Skeletal muscle satellite cell (primary cell): Measurements from ENCODE around the gene ERLIN1. TPM values are rescaled to one million over a fixed set of nuclear protein-coding genes. Genes with fewer than 3 reads are reported as not detected.
A peak's percentile ranks its signal among the peaks of the same experiment; 100 is the strongest.

Experiments used
- H3K27me3 ChIP-seq: 2 replicates; pipeline ENCODE4 v1.7.0; 2013; ENCODE audit warnings: low read length; ENCODE audit not compliant: control insufficient read depth, insufficient read depth
- H3K36me3 ChIP-seq: 2 replicates; pipeline ENCODE4 v1.7.0; 2013; ENCODE audit warnings: mild to moderate bottlenecking, control low read depth, low read length; ENCODE audit not compliant: insufficient read depth
- H3K4me1 ChIP-seq: 2 replicates; pipeline ENCODE4 v1.7.0; 2013; ENCODE audit warnings: low read length; ENCODE audit not compliant: control insufficient read depth, insufficient read depth
- H3K4me2 ChIP-seq: 2 replicates; pipeline ENCODE4 v1.7.0; 2013; ENCODE audit warnings: mild to moderate bottlenecking, low read length
- H3K4me3 ChIP-seq: 2 replicates; pipeline ENCODE4 v1.7.0; 2013; ENCODE audit warnings: low read length
- H3K9ac ChIP-seq: 2 replicates; pipeline ENCODE4 v1.7.0; 2013; ENCODE audit warnings: mild to moderate bottlenecking, low read depth, low read length, moderate library complexity
- H3K9me3 ChIP-seq: replicated peaks from 2 replicates; pipeline ENCODE4 v1.7.0; 2013; ENCODE audit warnings: mild to moderate bottlenecking, control low read depth, low read length
- total RNA-seq: library from RNA; depleted of rRNA; stranded (reverse); fragments of >200 nt; gene quantifications from 2 replicates; pipeline ENCODE4 v1.2.3, GENCODE V29; 2012; rRNA removed

Gene ERLIN1
- total RNA-seq: 36.7 and 39.3 TPM in 2 replicates

GRCh38 chr10:100185364-100186252 lies at the start of gene ERLIN1:
ERLIN1 (minus strand) TSS chr10:100186029; CDS start chr10:100185626, 403 bp downstream.
- H3K9me3 ChIP-seq: no peaks in the 10 kb centered on the region
- peaks cover 28% of the 10 kb centered on the region for H3K4me1 ChIP-seq
- H3K9ac ChIP-seq: peak within 1 kb of the TSS; percentile 95
- peak within 1 kb of the TSS; percentile 98 for H3K4me2 ChIP-seq
- H3K27me3 ChIP-seq: no peaks in the 10 kb centered on the region
- H3K36me3 ChIP-seq: peaks cover 23% of the 10 kb centered on the region
- H3K4me3 ChIP-seq: peak within 1 kb of the TSS; percentile 96

- Histone ChIP-seq H3K9me3 (no peaks in the 10 kb centered on the region), H3K36me3 (peaks cover 19% of the 10 kb centered on the region), H3K4me2 (no peak overlapping the region), H3K4me3 (no peak overlapping the region), H3K4me1 (peaks cover 14% of the 10 kb centered on the region), H3K9ac (no peak overlapping the region), H3K27me3 (no peaks in the 10 kb centered on the region)
Observed at GRCh38 chr10:100232101-100232500, 46.3 kb upstream of the ERLIN1 start.

DNA sequence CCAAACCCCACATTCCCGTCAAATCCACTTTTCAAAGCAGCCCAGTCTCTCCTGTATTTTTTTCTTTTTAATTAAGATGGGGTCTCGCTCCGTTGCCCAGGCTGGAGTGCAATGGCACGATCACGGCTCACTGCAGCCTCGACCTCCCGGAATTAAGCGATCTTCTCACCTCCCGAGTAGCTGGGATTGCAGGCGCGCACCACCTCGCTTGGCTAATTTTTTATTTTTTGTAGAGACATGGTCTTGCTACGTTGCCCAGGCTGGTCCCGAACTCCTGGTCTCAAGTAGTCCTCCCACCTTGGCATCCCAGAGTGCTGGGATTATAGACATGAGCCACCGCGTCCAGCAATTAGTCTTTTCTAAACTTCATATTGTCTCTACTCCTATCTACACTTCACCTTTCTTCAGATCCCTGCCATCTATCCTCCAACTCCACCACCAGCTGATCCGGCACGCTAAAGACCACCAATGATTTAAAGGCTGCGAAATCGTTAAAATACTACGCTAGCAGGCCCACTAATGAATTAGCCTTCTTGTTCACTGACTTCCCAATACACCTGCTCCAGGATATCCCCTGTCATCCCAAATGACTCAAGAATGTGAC lies 44.1 kb upstream of the ERLIN1 start:
- Histone ChIP-seq H3K4me3 (peak overlapping the region; percentile 84), H3K27me3 (no peaks in the 10 kb centered on the region), H3K36me3 (peaks cover 18% of the 10 kb centered on the region), H3K4me2 (peak overlapping the region; percentile 91), H3K9ac (peak overlapping the region; percentile 92), H3K9me3 (no peaks in the 10 kb centered on the region), H3K4me1 (peaks cover 14% of the 10 kb centered on the region)

GRCh38 chr10:100223879-100224278 lies 38.0 kb upstream of the ERLIN1 start:
- no peak overlapping the region for H3K4me3 ChIP-seq
- no peaks in the 10 kb centered on the region for H3K9me3 ChIP-seq
- H3K36me3 ChIP-seq: peaks cover 40% of the 10 kb centered on the region
- H3K4me2 ChIP-seq: no peak overlapping the region
- peaks cover 7% of the 10 kb centered on the region for H3K4me1 ChIP-seq
- H3K9ac ChIP-seq: no peak overlapping the region
- no peaks in the 10 kb centered on the region for H3K27me3 ChIP-seq

DNA sequence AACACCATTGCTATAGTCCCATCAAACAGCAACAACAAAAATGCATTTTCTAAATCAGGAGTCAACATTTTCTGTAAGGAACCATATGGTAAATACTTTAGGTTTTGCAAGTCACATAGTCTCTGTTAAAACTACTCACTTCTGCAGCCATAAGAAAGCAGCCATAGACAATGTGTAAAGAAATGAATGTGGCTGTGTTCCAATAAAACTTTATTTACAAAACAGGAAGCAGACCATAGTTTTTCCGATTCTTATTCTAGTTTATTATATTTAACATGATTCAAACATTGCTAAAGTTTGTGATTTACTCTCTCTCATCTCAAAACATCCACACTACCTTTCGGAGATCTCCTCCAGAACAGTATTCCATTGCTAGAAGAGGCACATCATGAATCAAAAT lies 36.7 kb upstream of the ERLIN1 start:
- Histone ChIP-seq H3K4me3 (no peak overlapping the region), H3K36me3 (peaks cover 53% of the 10 kb centered on the region), H3K27me3 (no peaks in the 10 kb centered on the region), H3K9ac (no peak overlapping the region), H3K4me2 (no peak overlapping the region), H3K4me1 (no peaks in the 10 kb centered on the region), H3K9me3 (no peaks in the 10 kb centered on the region)

- Histone ChIP-seq H3K36me3 (peaks cover 69% of the 10 kb centered on the region), H3K9ac (no peak overlapping the region), H3K4me3 (no peak overlapping the region), H3K4me2 (no peak overlapping the region), H3K4me1 (no peaks in the 10 kb centered on the region), H3K27me3 (no peaks in the 10 kb centered on the region), H3K9me3 (no peaks in the 10 kb centered on the region)
Observed at GRCh38 chr10:100216006-100216405, 30.2 kb upstream of the ERLIN1 start.

GRCh38 chr10:100209303-100209702 lies 23.5 kb upstream of the ERLIN1 start:
- Histone ChIP-seq H3K9me3 (no peaks in the 10 kb centered on the region), H3K4me2 (no peak overlapping the region), H3K27me3 (no peaks in the 10 kb centered on the region), H3K4me3 (no peak overlapping the region), H3K36me3 (peaks cover 40% of the 10 kb centered on the region), H3K9ac (no peak overlapping the region), H3K4me1 (peaks cover 8% of the 10 kb centered on the region)

DNA sequence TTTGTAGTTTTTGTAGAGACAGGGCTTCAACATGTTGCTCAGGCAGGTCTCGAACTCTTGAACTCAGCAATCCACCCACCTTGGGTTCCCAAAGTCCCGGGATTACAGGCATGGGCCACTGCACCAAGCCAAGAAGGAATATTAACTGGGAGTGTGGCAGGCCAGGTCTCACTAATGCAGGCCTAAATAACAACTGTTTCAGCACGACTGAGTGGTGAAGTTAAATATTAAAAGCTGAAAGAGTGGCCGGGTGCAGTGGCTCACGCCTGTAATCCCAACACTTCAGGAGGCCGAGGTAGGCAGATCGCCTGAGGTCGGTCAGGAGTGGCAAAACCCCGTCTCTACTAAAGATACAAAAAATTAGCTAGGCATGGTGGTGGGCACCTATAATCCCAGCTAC lies 22.4 kb upstream of the ERLIN1 start:
- Histone ChIP-seq H3K4me1 (peaks cover 8% of the 10 kb centered on the region), H3K9me3 (no peaks in the 10 kb centered on the region), H3K36me3 (peaks cover 44% of the 10 kb centered on the region), H3K4me2 (no peak overlapping the region), H3K27me3 (no peaks in the 10 kb centered on the region), H3K4me3 (no peak overlapping the region), H3K9ac (no peak overlapping the region)

DNA sequence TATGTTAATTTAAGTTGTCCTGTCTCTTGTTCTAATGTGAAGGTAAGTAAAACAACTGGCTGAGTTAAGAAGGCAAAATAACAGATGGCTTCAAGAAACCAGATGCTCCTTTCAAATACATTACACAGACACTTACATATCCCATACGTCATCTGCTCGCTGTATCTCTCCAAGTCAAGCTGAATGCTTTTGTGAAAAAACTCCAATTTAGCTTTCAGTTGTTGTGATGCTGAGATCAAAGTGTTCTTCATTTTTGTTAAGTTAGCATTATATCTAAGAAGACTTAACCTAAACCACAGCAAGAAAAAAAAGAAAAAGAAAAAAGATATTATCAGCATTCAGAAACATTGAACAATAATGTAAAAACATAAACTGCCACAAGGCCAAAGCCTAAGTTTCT lies 18.5 kb upstream of the ERLIN1 start:
- H3K9ac ChIP-seq: no peak overlapping the region
- H3K27me3 ChIP-seq: no peaks in the 10 kb centered on the region
- peaks cover 4% of the 10 kb centered on the region for H3K4me1 ChIP-seq
- no peak overlapping the region for H3K4me3 ChIP-seq
- H3K36me3 ChIP-seq: peaks cover 62% of the 10 kb centered on the region
- no peaks in the 10 kb centered on the region for H3K9me3 ChIP-seq
- H3K4me2 ChIP-seq: no peak overlapping the region

DNA sequence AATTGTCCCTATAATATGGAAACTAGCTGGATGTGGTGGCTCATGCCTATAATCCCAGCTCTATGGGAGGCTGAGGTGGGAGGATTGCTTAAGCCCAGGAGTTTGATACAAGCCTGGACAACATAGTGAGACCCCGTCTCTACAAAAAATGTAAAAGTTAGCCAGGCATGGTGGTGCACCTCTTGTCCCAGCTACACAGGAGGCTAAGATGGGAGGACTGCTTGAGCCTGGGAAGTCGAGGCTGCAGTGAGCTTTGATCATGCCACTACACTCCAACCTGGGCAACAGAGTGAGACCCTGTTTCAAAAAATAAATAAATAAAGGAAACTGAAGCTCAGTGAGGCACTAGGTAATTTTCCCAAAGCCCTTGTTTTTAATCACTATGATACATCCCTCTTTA lies 15.7 kb upstream of the ERLIN1 start:
- no peaks in the 10 kb centered on the region for H3K4me1 ChIP-seq
- no peak overlapping the region for H3K4me2 ChIP-seq
- H3K36me3 ChIP-seq: peaks cover 69% of the 10 kb centered on the region
- H3K9me3 ChIP-seq: no peaks in the 10 kb centered on the region
- no peak overlapping the region for H3K9ac ChIP-seq
- H3K27me3 ChIP-seq: no peaks in the 10 kb centered on the region
- no peak overlapping the region for H3K4me3 ChIP-seq

DNA sequence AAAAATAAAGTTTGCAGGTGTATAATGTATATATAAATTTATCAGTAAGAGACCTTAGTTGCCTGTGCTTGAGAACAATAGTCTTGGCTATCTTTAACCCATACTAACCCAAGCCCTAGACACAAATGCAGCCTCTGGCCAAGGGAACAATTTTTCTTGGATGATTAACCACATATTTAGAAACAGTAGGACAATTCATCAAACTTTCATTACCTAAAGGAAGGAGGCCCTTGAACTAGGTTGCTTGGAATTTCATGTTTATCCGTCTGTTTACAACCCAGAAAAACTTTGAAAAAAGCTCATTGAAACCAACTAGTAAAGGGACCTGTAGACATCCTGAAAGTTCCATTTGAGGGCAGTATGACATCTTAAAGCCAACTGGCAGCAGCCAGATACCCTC lies 8.9 kb upstream of the ERLIN1 start:
- Histone ChIP-seq H3K4me3 (no peak overlapping the region), H3K9me3 (no peaks in the 10 kb centered on the region), H3K4me1 (no peaks in the 10 kb centered on the region), H3K27me3 (no peaks in the 10 kb centered on the region), H3K4me2 (no peak overlapping the region), H3K9ac (no peak overlapping the region), H3K36me3 (peaks cover 74% of the 10 kb centered on the region)
